IPS DF 4.7 (cell line): Measurements from ENCODE around the gene LRRK1.

ENCODE experiments used
- DNase-seq: peaks from one replicate; pipeline ENCODE4 v3.0.0-alpha.2; 2013; ENCODE audit warnings: low spot score; ENCODE audit errors: extremely low read depth

The LRRK1 gene

GRCh38 chr15:100890850-100891249 lies 28.3 kb upstream of the LRRK1 start:
- no peak for DNase-seq

- no peak for DNase-seq
Observed at GRCh38 chr15:100891307-100892012, 27.7 kb upstream of the LRRK1 start.

GRCh38 chr15:100892013-100892355 lies 27.2 kb upstream of the LRRK1 start:
- no peak for DNase-seq

- DNase-seq, result no peak
Observed at GRCh38 chr15:100893261-100893963, 25.7 kb upstream of the LRRK1 start.

GRCh38 chr15:100893964-100894295 lies 25.2 kb upstream of the LRRK1 start:
- DNase-seq, result no peak

GRCh38 chr15:100895721-100896120 lies 23.4 kb upstream of the LRRK1 start:
- DNase-seq, result no peak

- no peak for DNase-seq
Observed at GRCh38 chr15:100897221-100898151, 21.7 kb upstream of the LRRK1 start.

- no peak for DNase-seq
Observed at GRCh38 chr15:100898152-100898490, 21.0 kb upstream of the LRRK1 start.

GRCh38 chr15:100898661-100899462 lies 20.3 kb upstream of the LRRK1 start:
- DNase-seq, result no peak

GRCh38 chr15:100899601-100900000 lies 19.6 kb upstream of the LRRK1 start:
- DNase-seq, result no peak

GRCh38 chr15:100900136-100900794 lies 18.9 kb upstream of the LRRK1 start:
- DNase-seq, result no peak

- DNase-seq, result no peak
Observed at GRCh38 chr15:100900795-100901169, 18.4 kb upstream of the LRRK1 start.

- DNase-seq, result no peak
Observed at GRCh38 chr15:100901296-100901695, 17.9 kb upstream of the LRRK1 start.

GRCh38 chr15:100901702-100902435 lies 17.3 kb upstream of the LRRK1 start:
- no peak for DNase-seq

GRCh38 chr15:100902436-100903167 lies 16.6 kb upstream of the LRRK1 start:
- DNase-seq, result no peak

- DNase-seq, result no peak
Observed at GRCh38 chr15:100903168-100903554, 16.0 kb upstream of the LRRK1 start.

GRCh38 chr15:100905850-100906249 lies 13.3 kb upstream of the LRRK1 start:
- DNase-seq, result no peak

GRCh38 chr15:100908466-100908865 lies 10.7 kb upstream of the LRRK1 start:
- DNase-seq, result no peak

- DNase-seq, result no peak
Observed at GRCh38 chr15:100909565-100909964, 9.6 kb upstream of the LRRK1 start.
